ENCODE data around the gene SLA2.

SLA2 gene

DNA sequence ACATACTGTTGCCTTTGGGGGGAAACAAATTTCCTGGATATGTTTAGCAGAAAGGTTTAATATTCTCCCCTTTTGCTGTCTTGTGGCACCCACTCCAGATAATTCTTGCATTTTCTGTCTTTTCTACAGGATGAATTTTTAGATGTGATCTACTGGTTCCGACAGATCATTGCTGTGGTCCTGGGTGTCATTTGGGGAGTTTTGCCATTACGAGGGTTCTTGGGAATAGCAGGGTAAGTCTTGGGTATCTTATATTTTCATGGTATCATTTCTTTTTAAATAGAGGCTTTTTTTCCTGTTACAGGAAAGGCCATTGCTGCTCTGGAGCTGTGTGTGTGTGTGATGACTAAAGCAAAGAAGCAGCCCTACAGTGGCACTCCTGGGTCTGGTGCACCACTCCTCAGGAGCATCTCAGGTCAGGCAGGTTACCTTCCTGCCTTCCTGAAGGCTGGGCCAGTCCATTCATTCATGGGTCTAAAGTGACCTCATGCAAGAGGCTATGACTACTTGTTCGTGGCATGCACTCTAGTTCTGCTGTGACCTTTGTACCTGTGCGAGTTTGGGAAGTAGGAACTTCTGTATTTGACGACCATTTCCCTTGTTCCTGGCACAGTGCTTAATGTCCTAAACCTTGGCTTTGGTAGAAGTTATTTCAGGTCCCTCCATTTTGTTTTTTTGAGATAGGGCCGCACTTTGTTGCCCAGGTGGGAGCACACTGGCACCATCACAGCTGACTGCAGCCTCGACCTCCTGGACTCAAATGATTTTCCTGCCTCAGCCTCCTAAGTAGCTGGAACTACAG lies 38.2 kb downstream of the SLA2 start:
- FAIRE-seq = no peak
- TF ChIP-seq POLR2A (IDR thresholded peaks at IDR 0.05; ENCODE audit: low read depth, low read length) = no peak
- DNase-seq (ENCODE audit: insufficient read length, low spot score) = no peak

DNA sequence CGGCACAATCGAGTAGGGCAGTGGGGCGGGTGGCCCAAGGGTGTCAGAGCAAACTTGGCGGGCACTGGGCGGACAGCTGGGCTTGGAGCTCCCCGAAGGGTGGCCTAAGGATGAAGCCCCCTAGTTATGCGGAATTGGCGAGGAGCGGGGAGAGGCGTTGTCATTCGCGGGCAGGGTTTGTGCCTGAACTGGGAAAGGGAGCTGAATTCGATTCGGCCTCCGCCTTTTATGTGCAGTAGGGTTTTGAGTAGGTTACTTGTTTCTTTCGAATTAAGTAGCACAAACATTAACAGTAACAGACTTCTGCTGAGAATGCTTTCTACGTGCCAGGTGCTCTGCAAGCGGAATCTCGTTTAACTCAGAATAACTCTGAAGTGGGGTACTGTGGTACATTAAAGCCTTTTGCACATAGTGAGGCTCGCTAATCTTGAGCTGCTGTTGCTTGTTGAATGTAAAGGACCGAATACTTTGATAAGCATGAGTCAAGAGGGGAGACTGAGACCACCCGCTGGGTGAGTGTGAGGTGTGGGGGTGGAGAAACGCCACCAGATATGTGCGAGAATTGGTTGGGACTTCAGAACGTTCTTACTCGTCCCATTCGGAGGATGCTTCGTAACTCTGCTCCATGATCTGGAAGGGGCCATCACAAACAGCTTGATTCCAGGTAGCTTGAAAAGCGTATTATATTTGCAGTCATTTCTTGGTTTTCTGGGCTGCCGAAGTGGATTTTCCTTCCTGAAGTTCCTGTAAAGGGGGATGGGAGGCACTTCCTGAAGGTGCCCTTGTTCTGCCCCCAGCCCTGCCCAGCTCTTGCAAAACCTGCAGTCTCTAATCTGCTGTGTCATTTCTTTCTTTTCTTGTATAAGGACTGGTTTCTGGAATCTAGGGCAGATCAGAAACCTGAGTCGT lies 39.6 kb downstream of the SLA2 start:
- DNase-seq (ENCODE audit: insufficient read length, low spot score) = no peak
- FAIRE-seq = no peak
- TF ChIP-seq POLR2A (IDR thresholded peaks at IDR 0.05; ENCODE audit: low read depth, low read length) = no peak

DNA sequence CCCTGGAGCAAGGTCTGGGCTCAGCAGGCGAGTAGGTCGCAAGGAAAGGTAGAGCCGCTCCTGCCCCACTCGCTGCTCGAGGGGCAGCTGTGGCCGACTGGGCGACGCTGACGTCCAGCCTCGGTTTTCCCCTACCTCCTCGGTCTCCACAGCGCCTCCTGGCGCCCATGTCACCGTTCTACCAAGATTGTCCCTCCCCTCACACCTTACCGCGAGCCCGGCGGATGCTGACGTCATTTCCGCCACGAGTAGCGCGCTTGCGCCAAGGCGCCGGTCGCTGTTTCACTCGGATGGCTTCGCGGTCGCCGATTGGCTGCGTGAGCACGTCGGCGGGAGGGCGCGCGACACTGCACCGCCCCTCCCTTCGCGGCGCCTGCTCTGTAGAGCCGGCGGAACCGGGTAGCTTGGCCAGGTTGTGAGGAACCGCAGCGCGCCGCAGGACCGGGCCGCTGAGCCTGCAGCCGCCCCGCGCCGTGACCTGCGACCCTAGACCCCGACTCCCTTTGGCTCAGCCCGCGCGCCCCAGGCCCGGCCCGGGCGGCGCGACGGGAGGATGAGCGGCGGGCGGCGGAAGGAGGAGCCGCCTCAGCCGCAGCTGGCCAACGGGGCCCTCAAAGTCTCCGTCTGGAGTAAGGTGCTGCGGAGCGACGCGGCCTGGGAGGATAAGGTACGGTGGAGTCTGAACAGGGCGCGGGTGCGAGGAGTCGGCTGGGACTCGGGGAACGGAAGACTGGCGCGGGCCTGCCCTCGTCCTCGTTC lies 40.4 kb downstream of the SLA2 start, which contains the start of gene RAB5IF:
TSS of gene RAB5IF (plus strand) at position 381 of the 759 bp plus-strand sequence. CDS start at position 554, 173 bp downstream.
- FAIRE-seq = no peak
- TF ChIP-seq POLR2A (IDR thresholded peaks at IDR 0.05; ENCODE audit: low read depth, low read length) = peak; percentile 89
- DNase-seq (ENCODE audit: insufficient read length, low spot score) = peak; percentile 93

DNA sequence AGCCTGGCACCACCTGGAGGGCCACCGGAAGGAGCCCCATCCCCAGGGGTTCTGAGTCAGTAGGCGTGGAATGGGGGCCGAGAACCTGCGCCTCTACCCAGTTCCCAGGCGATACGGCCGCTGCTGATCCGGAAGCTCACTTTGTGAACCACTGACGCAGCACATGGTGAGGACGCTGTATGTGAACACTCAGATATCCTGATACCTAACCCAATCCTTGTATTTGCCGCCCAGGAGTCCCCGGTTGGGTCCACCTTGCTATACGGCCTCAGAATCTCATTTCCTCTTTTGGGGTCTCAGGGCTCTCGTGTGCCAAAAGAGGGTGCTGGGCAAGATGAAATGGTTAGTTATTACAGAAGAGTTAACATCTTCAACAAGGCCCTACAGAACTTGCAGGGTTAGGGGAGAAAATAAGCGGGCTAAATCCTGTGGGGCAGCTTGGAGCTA lies 41.0 kb downstream of the SLA2 start:
- TF ChIP-seq POLR2A (IDR thresholded peaks at IDR 0.05; ENCODE audit: low read depth, low read length) = no peak
- FAIRE-seq = no peak
- no peak for DNase-seq (ENCODE audit: insufficient read length, low spot score)

DNA sequence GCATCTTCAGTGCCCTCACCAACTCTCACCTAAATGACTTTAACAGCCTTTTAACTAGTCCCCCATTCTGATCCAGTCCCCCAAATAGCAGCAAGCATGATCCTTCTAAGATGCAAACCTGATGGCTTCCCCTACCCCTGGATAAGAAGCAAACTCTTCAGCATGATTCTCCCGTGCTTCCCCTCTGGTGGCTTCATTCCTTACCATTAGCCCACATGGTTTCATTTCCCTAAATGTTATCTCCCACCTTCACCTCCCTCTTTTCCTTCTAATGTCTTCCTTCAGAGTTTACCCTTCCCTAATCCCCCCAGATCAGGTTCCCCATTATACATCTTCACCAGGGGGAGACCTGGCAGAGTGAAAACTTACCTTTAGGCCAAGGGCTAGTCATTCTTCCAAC lies 44.5 kb downstream of the SLA2 start:
- FAIRE-seq (no peak), DNase-seq (ENCODE audit: insufficient read length, low spot score) (no peak)
- TF ChIP-seq POLR2A (IDR thresholded peaks at IDR 0.05; ENCODE audit: low read depth, low read length) = no peak

DNA sequence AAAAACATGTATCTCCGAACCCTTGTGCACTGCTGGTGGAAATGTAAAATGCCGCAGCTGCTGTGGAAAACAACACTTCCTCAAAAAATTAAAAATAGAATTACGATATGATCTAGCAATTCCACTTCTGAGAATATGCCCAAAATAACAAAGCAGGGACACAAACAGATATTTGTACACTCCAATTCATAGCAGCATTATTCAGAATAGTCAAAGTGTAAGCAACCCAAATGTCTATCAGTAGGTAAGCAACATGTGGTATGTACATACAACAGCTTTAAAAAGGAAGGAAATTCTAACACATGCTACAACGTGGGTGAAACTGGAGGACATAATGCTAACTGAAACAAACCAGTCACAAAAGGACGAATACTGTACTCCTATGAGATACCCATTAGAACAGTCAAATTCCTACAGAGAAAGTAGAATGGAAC lies 46.1 kb downstream of the SLA2 start:
- TF ChIP-seq POLR2A (IDR thresholded peaks at IDR 0.05; ENCODE audit: low read depth, low read length) = no peak
- FAIRE-seq = no peak
- no peak for DNase-seq (ENCODE audit: insufficient read length, low spot score)

DNA sequence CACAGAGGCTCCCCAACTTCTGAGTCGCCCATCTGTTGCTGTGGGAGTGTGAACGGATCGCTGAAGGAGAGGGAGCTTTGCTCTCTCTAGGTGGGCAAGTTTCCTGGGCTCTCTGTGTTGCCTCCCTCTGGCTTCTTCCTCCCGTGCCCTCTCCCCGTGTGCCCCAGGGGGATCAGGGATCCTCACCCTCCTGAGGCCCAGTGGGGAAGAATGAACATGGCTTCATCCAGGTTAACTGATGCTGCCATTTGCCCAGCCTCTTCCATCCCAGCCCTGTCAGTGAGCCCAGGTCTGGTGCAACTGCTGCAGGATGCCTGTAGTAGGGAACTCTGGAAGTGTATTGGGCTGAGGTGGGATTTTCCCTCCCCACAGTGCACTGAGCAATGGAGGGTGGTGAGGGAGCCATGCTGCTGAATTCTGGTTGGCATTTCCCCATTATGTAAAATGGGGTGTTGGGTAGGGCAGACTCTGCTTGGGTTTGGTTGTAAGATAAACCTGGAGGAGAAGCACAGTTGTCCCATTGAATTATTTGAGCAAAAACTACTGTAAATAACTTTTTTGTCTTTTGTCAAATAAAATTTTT lies 52.6 kb downstream of the SLA2 start:
- DNase-seq (ENCODE audit: insufficient read length, low spot score) (no peak), FAIRE-seq (no peak)
- TF ChIP-seq POLR2A (IDR thresholded peaks at IDR 0.05; ENCODE audit: low read depth, low read length) = no peak

DNA sequence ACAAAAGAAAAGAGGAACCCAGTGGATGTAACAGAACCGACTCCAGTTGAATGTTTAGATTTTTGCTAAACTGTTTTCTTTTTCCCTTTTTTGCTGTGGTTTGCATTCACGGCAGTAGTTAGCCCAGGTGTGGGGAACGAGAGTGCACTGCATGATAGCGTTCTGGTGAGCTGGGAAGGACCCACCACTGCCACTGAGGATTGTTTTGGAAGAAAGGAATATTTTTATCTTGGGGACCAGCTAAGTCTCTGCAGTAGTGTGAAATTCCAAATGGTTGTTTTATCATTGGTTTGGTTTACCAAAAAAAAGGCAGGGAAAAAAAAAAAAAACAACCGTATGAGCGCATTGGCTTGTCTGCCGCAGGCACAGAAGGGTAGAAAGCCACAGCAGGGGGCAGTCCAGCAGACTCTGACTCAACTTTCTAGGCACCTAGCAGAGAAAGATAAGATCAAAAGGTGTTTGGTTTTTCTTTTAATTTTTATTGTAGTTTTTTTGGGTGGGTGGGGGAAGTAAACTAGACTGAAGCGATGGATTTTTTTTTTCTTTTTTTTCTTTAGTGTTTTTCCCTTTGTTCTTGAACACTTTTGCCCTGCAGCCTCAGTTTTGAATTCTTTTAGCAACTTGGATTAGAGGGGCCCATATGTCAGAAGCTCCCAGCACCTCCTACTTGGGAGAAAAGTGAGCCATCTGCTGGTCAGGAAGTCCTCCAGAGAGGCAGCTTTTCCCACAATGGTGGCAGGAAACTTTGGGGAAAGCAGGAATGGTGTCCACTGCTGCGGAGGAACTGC lies 53.9 kb downstream of the SLA2 start:
- no peak for FAIRE-seq
- no peak for DNase-seq (ENCODE audit: insufficient read length, low spot score)
- TF ChIP-seq POLR2A (IDR thresholded peaks at IDR 0.05; ENCODE audit: low read depth, low read length) = no peak

DNA sequence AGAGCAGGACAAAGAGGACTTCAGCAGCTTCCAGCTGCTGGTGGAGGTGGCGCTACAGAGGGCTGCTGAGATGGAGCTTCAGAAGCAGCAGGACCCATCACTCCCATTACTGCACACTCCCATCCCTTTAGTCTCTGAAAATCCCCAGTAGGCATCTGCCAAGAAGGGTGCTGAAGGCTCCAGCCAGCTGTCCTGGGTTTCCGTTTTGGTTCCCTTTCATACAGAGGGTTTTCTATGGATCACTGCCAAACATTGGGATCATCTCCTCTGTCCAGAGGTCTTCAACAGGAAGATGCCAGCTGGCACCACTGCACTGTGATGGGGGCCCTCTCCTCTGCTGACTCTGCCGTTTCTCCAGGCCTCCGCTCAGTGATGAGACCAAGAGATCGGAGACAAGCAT lies 54.7 kb downstream of the SLA2 start:
- no peak for FAIRE-seq

DNA sequence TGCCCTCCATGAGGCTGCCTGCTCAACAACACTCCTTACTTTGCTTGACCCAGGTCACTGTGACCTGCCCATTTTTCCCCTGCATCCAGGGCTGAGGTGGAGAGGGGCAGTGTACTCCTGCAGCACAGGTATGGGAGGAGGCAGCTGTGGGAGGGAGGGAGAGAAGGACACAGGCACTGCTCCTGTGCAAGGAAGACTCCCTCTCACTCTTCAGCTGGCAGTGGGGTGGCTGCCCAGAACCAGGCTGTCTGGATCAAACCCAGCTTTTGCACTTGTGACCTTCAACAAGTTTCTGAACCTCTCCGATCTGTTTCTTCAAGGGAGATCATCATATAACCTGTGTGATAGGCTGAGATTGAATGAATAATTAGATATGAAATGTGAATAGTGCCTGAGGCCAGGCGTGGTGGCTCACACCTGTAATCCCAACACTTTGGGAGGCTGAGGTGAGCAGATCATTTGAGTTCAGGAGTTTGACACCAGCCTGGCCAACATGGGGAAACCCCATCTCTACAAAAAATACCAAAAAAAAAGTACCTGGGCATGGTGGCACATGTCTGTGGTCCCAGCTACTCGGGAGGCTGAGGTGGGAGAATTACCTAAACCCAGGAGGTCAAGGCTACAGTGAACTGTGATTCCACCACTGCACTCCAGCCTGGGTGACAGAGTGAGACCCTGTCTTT lies 58.5 kb downstream of the SLA2 start:
- TF ChIP-seq POLR2A (IDR thresholded peaks at IDR 0.05; ENCODE audit: low read depth, low read length) = no peak
- DNase-seq (ENCODE audit: insufficient read length, low spot score) (no peak), FAIRE-seq (no peak)

More for the DNA sequence above, 54.7 kb downstream of the SLA2 start:
- DNase-seq (ENCODE audit: insufficient read length, low spot score) = no peak
- TF ChIP-seq POLR2A (IDR thresholded peaks at IDR 0.05; ENCODE audit: low read depth, low read length) = no peak

DNA sequence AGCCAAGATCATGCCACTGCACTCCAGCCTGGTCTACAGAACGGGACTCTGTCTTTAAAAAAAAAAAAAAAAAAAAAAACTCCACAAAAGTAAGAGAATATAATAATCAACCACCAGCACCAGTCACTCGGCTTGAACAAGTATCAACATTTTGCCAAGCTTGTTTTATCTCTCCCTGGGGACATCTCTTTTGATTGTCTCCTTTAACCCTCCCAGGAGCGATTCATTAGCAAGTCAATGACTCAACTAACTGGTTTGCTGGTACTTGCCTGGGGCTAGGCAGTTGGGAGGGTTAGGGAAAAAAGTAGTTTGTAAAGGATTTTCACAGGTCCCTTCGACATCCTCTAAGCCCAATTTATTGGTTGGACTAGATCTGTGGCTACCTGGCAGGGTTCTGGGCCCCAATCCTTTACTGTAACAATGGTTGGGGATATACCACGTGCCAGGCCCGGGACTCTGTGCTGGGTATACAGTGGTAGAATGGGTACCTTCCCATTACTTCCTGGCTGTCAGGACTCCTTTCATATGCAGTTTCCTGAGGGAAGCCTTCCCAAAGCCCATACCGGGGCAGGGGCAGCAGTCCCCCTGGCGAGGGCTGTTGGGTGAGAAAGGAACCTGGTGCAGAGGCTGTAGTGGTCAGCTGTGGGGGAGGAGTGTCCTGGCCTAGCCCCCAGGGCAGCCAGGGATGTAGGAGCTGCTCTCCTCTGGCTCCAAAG lies 60.4 kb downstream of the SLA2 start:
- FAIRE-seq (no peak), DNase-seq (ENCODE audit: insufficient read length, low spot score) (peak; percentile 61)
- no peak for TF ChIP-seq POLR2A (IDR thresholded peaks at IDR 0.05; ENCODE audit: low read depth, low read length)
